Measurements from ENCODE around the gene LSAMP. TPM values are rescaled to one million over a fixed set of nuclear protein-coding genes. Genes with fewer than 3 reads are reported as not detected.

The LSAMP gene
- total RNA-seq, 1 experiment from 2014 or later = 0.15 TPM

- Histone ChIP-seq H3K9ac (ENCODE audit: low read length) (no peak overlapping the region), H4K20me1 (ENCODE audit: low read length) (no peaks in the 10 kb centered on the region), H3K79me2 (ENCODE audit: low read length) (no peaks in the 10 kb centered on the region), H3K27me3 (ENCODE audit: low read length) (no peaks in the 10 kb centered on the region), H3K9me2 (replicated peaks; ENCODE audit: low read length) (no peaks in the 10 kb centered on the region), H3K4me1 (ENCODE audit: insufficient read depth, low read length) (no peaks in the 10 kb centered on the region), H3K9me3 (ENCODE audit: low read length) (no peaks in the 10 kb centered on the region), H2AFZ (ENCODE audit: low read length) (no peak overlapping the region), H3K4me2 (ENCODE audit: low read length) (no peak overlapping the region), H3F3A (ENCODE audit: low read length, unreplicated experiment) (no peaks in the 10 kb centered on the region), H3K4me3 (ENCODE audit: low read length) (no peak overlapping the region), H3K36me3 (ENCODE audit: low read depth, low read length) (no peaks in the 10 kb centered on the region), H3K27ac (ENCODE audit: low read length) (no peak overlapping the region)
- POLR2A ChIA-PET (ENCODE audit: unreplicated experiment) = no interaction called here
- intact Hi-C loops (cut with micrococcal nuclease) = no loop called here
- no TSS peak for BruUV-seq (replicated peaks)
- ATAC-seq (no peak), DNase-seq (no peak)
- CTCF ChIA-PET = no interaction called here
- TF ChIP-seq EZH2 (IDR thresholded peaks at IDR 0.05; ENCODE audit: low read length, unreplicated experiment) = no peak
- no peak for TF ChIP-seq CTCF (conservative IDR thresholded peaks at IDR 0.05; ENCODE audit: low read depth, low read length)
- TF ChIP-seq EZH2phosphoT487 (IDR thresholded peaks at IDR 0.05; ENCODE audit: borderline replicate concordance, low read length) = no peak
Observed at GRCh38 chr3:116052602-116053001, 392.7 kb downstream of the LSAMP start.

GRCh38 chr3:116051586-116051985 is 393.7 kb downstream of the LSAMP start:
- intact Hi-C loops (cut with micrococcal nuclease) = no loop called here
- CTCF ChIA-PET = no interaction called here
- Histone ChIP-seq H3K79me2 (ENCODE audit: low read length) (no peaks in the 10 kb centered on the region), H4K20me1 (ENCODE audit: low read length) (no peaks in the 10 kb centered on the region), H3K4me3 (ENCODE audit: low read length) (no peak overlapping the region), H3K9me2 (replicated peaks; ENCODE audit: low read length) (no peaks in the 10 kb centered on the region), H3K9ac (ENCODE audit: low read length) (no peak overlapping the region), H3K4me2 (ENCODE audit: low read length) (no peak overlapping the region), H3F3A (ENCODE audit: low read length, unreplicated experiment) (no peaks in the 10 kb centered on the region), H3K9me3 (ENCODE audit: low read length) (no peaks in the 10 kb centered on the region), H3K4me1 (ENCODE audit: insufficient read depth, low read length) (no peaks in the 10 kb centered on the region), H3K27ac (ENCODE audit: low read length) (no peak overlapping the region), H2AFZ (ENCODE audit: low read length) (no peak overlapping the region), H3K36me3 (ENCODE audit: low read depth, low read length) (no peaks in the 10 kb centered on the region), H3K27me3 (ENCODE audit: low read length) (no peaks in the 10 kb centered on the region)
- no peak for TF ChIP-seq EZH2phosphoT487 (IDR thresholded peaks at IDR 0.05; ENCODE audit: borderline replicate concordance, low read length)
- TF ChIP-seq EZH2 (IDR thresholded peaks at IDR 0.05; ENCODE audit: low read length, unreplicated experiment) = no peak
- TF ChIP-seq CTCF (conservative IDR thresholded peaks at IDR 0.05; ENCODE audit: low read depth, low read length) = no peak
- BruUV-seq (replicated peaks) = no TSS peak
- ATAC-seq (no peak), DNase-seq (no peak)
- POLR2A ChIA-PET (ENCODE audit: unreplicated experiment) = no interaction called here

- Histone ChIP-seq H3K36me3 (ENCODE audit: low read depth, low read length) (no peaks in the 10 kb centered on the region), H3F3A (ENCODE audit: low read length, unreplicated experiment) (no peaks in the 10 kb centered on the region), H3K27me3 (ENCODE audit: low read length) (no peaks in the 10 kb centered on the region), H3K4me3 (ENCODE audit: low read length) (no peak overlapping the region), H3K9me3 (ENCODE audit: low read length) (no peaks in the 10 kb centered on the region), H2AFZ (ENCODE audit: low read length) (no peak overlapping the region), H3K9me2 (replicated peaks; ENCODE audit: low read length) (no peaks in the 10 kb centered on the region), H4K20me1 (ENCODE audit: low read length) (no peaks in the 10 kb centered on the region), H3K79me2 (ENCODE audit: low read length) (no peaks in the 10 kb centered on the region), H3K4me1 (ENCODE audit: insufficient read depth, low read length) (no peaks in the 10 kb centered on the region), H3K27ac (ENCODE audit: low read length) (no peak overlapping the region), H3K4me2 (ENCODE audit: low read length) (no peak overlapping the region), H3K9ac (ENCODE audit: low read length) (no peak overlapping the region)
- DNase-seq (no peak), ATAC-seq (no peak)
- no peak for TF ChIP-seq EZH2phosphoT487 (IDR thresholded peaks at IDR 0.05; ENCODE audit: borderline replicate concordance, low read length)
- no peak for TF ChIP-seq CTCF (conservative IDR thresholded peaks at IDR 0.05; ENCODE audit: low read depth, low read length)
- no TSS peak for BruUV-seq (replicated peaks)
- CTCF ChIA-PET = no interaction called here
- intact Hi-C loops (cut with micrococcal nuclease) = no loop called here
- POLR2A ChIA-PET (ENCODE audit: unreplicated experiment) = no interaction called here
Observed at GRCh38 chr3:116051040-116051439, 394.2 kb downstream of the LSAMP start.

Measured in PC-3 (cell line).